K562 (cell line): ENCODE data around the gene CCNO. TPM values are rescaled to one million over a fixed set of nuclear protein-coding genes. Genes with fewer than 3 reads are reported as not detected.

ENCODE experiments used
- ATAC-seq: fragments of 200-7000 bp; cut with Tn5 transposase; 3 replicates; pipeline ENCODE4 v1.9.1; 2020; ENCODE audit warnings: moderate library complexity
- BruUV-seq: library from RNA; stranded (reverse); fragments of 400-500 nt; replicated peaks from 2 replicates; lab custom pipeline; 2021; lab: Mats Ljungman, UMichigan
- CTCF ChIA-PET: fragments of 300-600 bp; formaldehyde crosslinking; extraction: SDS; loops from one replicate; lab custom pipeline; 2021; ENCODE audit warnings: low intra/inter-chr PET ratio; lab: Yijun Ruan, JAX
- POLR2A ChIA-PET: fragments of 300-600, 350-650 bp; sonication (Branson Sonifier 250); formaldehyde crosslinking; extraction: SDS; loops from one replicate; lab custom pipeline; 2021; ENCODE audit warnings: antibody characterized with exemption, inconsistent platforms; lab: Yijun Ruan, JAX
- DNase-seq, 4 experiments: peaks; one replicate each; pipeline versions ENCODE4 v3.0.0 to v3.0.0-alpha.2; 2011 to 2018; ENCODE audit warnings: low spot score in 3 of 4, mixed read lengths in 3 of 4; ENCODE audit errors: extremely low read depth in 1 of 4
- FAIRE-seq: peaks from 2 replicates; lab custom pipeline; 2011; peaks lifted over from hg19 to GRCh38; lab: Jason Lieb, UNC
- H2AFZ ChIP-seq: 2 replicates; pipeline ENCODE4 v1.6.0; 2011; ENCODE audit warnings: low read depth, low read length, control low read depth, inconsistent platforms
- H3K27ac ChIP-seq: fragments of 200-600 bp; 3 replicates; pipeline ENCODE4 v1.8.0; 2011; ENCODE audit warnings: low read depth, mild to moderate bottlenecking, control low read depth, inconsistent platforms, low read length, moderate library complexity, mixed read lengths; ENCODE audit errors: extremely low read depth
- H3K27me3 ChIP-seq, 2 experiments: fragments of 300-600 bp in 1 of 2; 2 replicates in 1 of 2; 3 replicates in 1 of 2; pipeline versions ENCODE4 v1.6.0 to v1.8.0; 2011; ENCODE audit warnings: inconsistent platforms in 2 of 2, low read length in 2 of 2, mild to moderate bottlenecking in 1 of 2, mixed read lengths in 1 of 2, moderate library complexity in 1 of 2; ENCODE audit not compliant: control insufficient read depth in 2 of 2, insufficient read depth in 2 of 2
- H3K36me3 ChIP-seq: fragments of 300-600 bp; 3 replicates; pipeline ENCODE4 v1.8.0; 2011; ENCODE audit warnings: mild to moderate bottlenecking, low read length, inconsistent platforms; ENCODE audit not compliant: control insufficient read depth, insufficient read depth
- H3K4me1 ChIP-seq, 2 experiments: fragments of 200-600 bp in 1 of 2; replicated peaks in 1 of 2; 2 replicates in 1 of 2; 3 replicates in 1 of 2; pipeline versions ENCODE4 v1.5.1 to v1.8.0; 2011; ENCODE audit warnings: inconsistent platforms in 2 of 2, low read length in 2 of 2, mild to moderate bottlenecking in 1 of 2, mixed read lengths in 1 of 2, moderate library complexity in 1 of 2; ENCODE audit not compliant: control insufficient read depth in 2 of 2, insufficient read depth in 2 of 2
- H3K4me2 ChIP-seq: 2 replicates; pipeline ENCODE4 v1.6.1; 2011; ENCODE audit warnings: low read length, control low read depth, inconsistent platforms, mixed read lengths; ENCODE audit not compliant: insufficient read depth
- H3K4me3 ChIP-seq: fragments of 200-600 bp; sonication (generic), shearing (Covaris generic); 2 replicates; pipeline ENCODE4 v1.5.1; 2016; ENCODE audit warnings: control low read depth, inconsistent platforms
- H3K79me2 ChIP-seq: fragments of 200-600 bp; 3 replicates; pipeline ENCODE4 v1.8.0; 2011; ENCODE audit warnings: low read length, inconsistent platforms; ENCODE audit not compliant: control insufficient read depth, insufficient read depth
- H3K9ac ChIP-seq, 2 experiments: 2 replicates each; pipeline versions ENCODE4 v1.6.0 to v1.6.1; 2011; ENCODE audit warnings: low read depth in 2 of 2, low read length in 2 of 2, control low read depth in 1 of 2, inconsistent platforms in 1 of 2, mild to moderate bottlenecking in 1 of 2, mixed read lengths in 1 of 2; ENCODE audit not compliant: insufficient read depth in 1 of 2
- H3K9me1 ChIP-seq: one replicate; pipeline ENCODE4 v1.6.0; 2011; ENCODE audit warnings: inconsistent platforms, mild to moderate bottlenecking, low read length, moderate library complexity; ENCODE audit not compliant: control insufficient read depth, insufficient read depth
- H3K9me3 ChIP-seq: replicated peaks from 2 replicates; pipeline ENCODE4 v1.5.1; 2011; ENCODE audit warnings: low read depth, low read length, inconsistent platforms; ENCODE audit not compliant: control insufficient read depth, insufficient read depth
- H4K20me1 ChIP-seq: replicated peaks from 2 replicates; pipeline ENCODE4 v1.6.1; 2011; ENCODE audit warnings: low read length, inconsistent platforms, mixed read lengths; ENCODE audit not compliant: control insufficient read depth, insufficient read depth
- ASH1L ChIP-seq: fragments of 450-650 bp; IDR thresholded peaks from 2 replicates; pipeline ENCODE4 v1.6.1; 2018; ENCODE audit warnings: borderline replicate concordance, mild to moderate bottlenecking, low read depth; ENCODE audit not compliant: partially characterized antibody
- ZNF347 ChIP-seq: fragments of 450-650 bp; formaldehyde crosslinking; IDR thresholded peaks from 2 replicates; pipeline ENCODE4 v1.4.0; 2020; ENCODE audit warnings: low read depth, mild to moderate bottlenecking, moderate library complexity
- WGBS: fragments of 100-300 bp; shearing (Covaris generic); methylation state at CpG from one replicate; pipeline ENCODE4 v1.1.6; 2016; ENCODE audit warnings: low coverage, mixed read lengths; ENCODE audit not compliant: insufficient coverage; ENCODE audit errors: missing lambda C conversion rate; 5-methylcytosine and 5-hydroxymethylcytosine counted together
- in situ Hi-C: fragments of 300-500 bp; cut with MboI; formaldehyde crosslinking; loops from 4 replicates; pipeline ENCODE4 v1.15.0; 2018; ENCODE audit warnings: inconsistent platforms, mixed read lengths
- intact Hi-C: fragments of 100-400 bp; cut with micrococcal nuclease; formaldehyde crosslinking; loops from 2 replicates; pipeline ENCODE4 v1.14.2; 2022
- polyA plus RNA-seq, 8 experiments: library from polyadenylated mRNA; depleted of rRNA in 4 of 8; stranded (reverse) in 5 of 8; unstranded in 3 of 8; fragments of >200 nt; fragmentation: Nextera tagmentation in 2 of 8; fragmentation: Illumina TruSeq in 1 of 8; extraction: Ambion mirVana in 2 of 8; extraction: Trizol in 1 of 8; gene quantifications; 2 replicates each; pipeline versions ENCODE4 v1.2.1 to v1.2.3, GENCODE V29; 2011 to 2014; ENCODE audit warnings: inconsistent platforms in 1 of 8, missing spikeins in 1 of 8
- total RNA-seq, 7 experiments: library from RNA; depleted of rRNA in 6 of 7; stranded (reverse); fragments of >200 nt in 6 of 7; fragmentation: Illumina TruSeq in 2 of 7; extraction: Trizol in 2 of 7; gene quantifications; 2 replicates each; pipeline versions ENCODE4 v1.2.1 to v1.2.3, GENCODE V29; 2011 to 2021; ENCODE audit warnings: low replicate concordance in 1 of 7
- TF ChIP-seq, protein P1 (sequence below): sonication (generic); formaldehyde crosslinking; IDR thresholded peaks from 2 replicates; pipeline ENCODE4 v1.8.1; 2023; ENCODE audit warnings: mild to moderate bottlenecking, missing genetic modification reagents
- TF ChIP-seq, protein P2 (sequence below), 2 experiments: IDR thresholded peaks; 2 replicates each; pipeline ENCODE4 v1.6.1; 2011; ENCODE audit warnings: borderline replicate concordance in 1 of 2, control low read depth in 1 of 2, low read depth in 1 of 2, low read length in 1 of 2, mild to moderate bottlenecking in 1 of 2, mixed read lengths in 1 of 2, moderate library complexity in 1 of 2; ENCODE audit not compliant: insufficient read depth in 1 of 2, insufficient read length in 1 of 2, poor library complexity in 1 of 2, severe bottlenecking in 1 of 2; ENCODE audit errors: extremely low read depth in 1 of 2

CCNO gene
- total and polyA plus RNA-seq, 9 of the 15 experiments (the other 6 are each of a cell fraction or from before 2014, with no cell fraction given): 0.08 to 3.1 (median 0.29) TPM

DNA sequence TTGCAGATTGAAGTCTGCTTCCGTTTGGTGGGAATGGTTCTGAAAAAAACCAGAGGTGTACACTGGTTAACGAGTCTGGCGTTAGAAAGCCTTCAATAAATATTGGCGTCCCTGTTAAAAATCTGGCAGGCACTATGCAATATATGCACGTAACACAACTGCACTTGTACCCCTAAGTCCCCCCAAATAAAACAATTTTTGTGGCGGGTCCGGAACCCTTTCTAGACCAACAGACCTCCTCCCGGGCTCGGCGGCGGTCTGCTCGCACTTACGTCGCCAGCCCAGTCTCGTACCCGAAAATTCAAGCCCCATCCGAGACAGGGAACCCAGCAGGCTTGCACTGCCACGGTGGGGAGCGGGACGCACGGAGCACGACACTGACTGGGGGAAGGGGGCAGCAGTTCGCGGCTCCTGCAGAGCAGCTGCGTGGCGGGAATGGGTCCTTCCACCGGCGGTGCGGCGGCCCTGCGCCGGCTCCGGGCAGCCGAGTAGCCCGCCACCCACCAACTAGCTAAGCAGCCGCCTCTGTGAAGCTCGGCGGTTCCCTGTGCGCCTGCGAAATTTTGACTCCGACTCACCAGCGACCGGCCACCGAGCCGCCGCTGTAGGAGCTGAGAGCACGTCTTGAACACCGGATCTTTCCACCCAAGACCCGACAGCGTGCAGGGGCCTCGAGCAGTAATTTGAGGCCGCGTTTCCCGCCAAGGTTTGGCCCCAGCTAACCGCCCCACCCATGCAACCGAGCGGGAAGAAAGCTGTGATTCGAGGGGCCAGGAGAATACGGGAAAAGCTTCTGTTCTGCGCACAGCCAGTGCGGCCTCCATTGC lies 10.2 kb downstream of the CCNO start:
- peaks cover 3% of the 10 kb centered on the region for H3K9me1 ChIP-seq
- DNase-seq (no peak), ATAC-seq (no peak), FAIRE-seq (no peak)
- no TSS peak for BruUV-seq
- H2AFZ ChIP-seq: no peak overlapping the region
- H3K9me3 ChIP-seq: no peaks in the 10 kb centered on the region
- H3K27me3 ChIP-seq: peaks cover 0 to 14% of the 10 kb centered on the region in 2 experiments; a peak in 2 of 5 replicates
- ChIA-PET POLR2A (no interaction called here), CTCF (no interaction called here)
- peaks cover 6 to 31% of the 10 kb centered on the region in 2 experiments; a peak in 3 of 5 replicates for H3K4me1 ChIP-seq
- intact Hi-C loops: no loop called here
- no peak overlapping the region for H3K27ac ChIP-seq
- TF ChIP-seq ASH1L (no peak), ZNF347 (no peak)
- TF ChIP-seq, protein P1, sequence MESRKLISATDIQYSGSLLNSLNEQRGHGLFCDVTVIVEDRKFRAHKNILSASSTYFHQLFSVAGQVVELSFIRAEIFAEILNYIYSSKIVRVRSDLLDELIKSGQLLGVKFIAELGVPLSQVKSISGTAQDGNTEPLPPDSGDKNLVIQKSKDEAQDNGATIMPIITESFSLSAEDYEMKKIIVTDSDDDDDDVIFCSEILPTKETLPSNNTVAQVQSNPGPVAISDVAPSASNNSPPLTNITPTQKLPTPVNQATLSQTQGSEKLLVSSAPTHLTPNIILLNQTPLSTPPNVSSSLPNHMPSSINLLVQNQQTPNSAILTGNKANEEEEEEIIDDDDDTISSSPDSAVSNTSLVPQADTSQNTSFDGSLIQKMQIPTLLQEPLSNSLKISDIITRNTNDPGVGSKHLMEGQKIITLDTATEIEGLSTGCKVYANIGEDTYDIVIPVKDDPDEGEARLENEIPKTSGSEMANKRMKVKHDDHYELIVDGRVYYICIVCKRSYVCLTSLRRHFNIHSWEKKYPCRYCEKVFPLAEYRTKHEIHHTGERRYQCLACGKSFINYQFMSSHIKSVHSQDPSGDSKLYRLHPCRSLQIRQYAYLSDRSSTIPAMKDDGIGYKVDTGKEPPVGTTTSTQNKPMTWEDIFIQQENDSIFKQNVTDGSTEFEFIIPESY (CRISPR knock-in tag): 0 out of 2 replicates have a peak, but pooled peaks have one; percentile 10
- TF ChIP-seq, protein P2, sequence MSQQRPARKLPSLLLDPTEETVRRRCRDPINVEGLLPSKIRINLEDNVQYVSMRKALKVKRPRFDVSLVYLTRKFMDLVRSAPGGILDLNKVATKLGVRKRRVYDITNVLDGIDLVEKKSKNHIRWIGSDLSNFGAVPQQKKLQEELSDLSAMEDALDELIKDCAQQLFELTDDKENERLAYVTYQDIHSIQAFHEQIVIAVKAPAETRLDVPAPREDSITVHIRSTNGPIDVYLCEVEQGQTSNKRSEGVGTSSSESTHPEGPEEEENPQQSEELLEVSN (IDR thresholded peaks at IDR 0.05; ENCODE audit: borderline replicate concordance in 1 of 2, extremely low read depth in 1 of 2, insufficient read depth in 1 of 2, insufficient read length in 1 of 2, low read depth in 1 of 2, low read length in 1 of 2, poor library complexity in 1 of 2, severe bottlenecking in 1 of 2): peak in 1 of 2 experiments; percentile 54
- in situ Hi-C loops: no loop called here
- no peak overlapping the region for H3K4me2 ChIP-seq
- H4K20me1 ChIP-seq: no peaks in the 10 kb centered on the region
- H3K4me3 ChIP-seq: no peak overlapping the region
- H3K79me2 ChIP-seq: no peaks in the 10 kb centered on the region
- H3K9ac ChIP-seq: no peak overlapping the region
- no peaks in the 10 kb centered on the region for H3K36me3 ChIP-seq
- WGBS: 61% methylated on average over 59 of the region's 61 CpGs
